ENCODE results near the gene RAET1G.
"Not testable (repeated sequence)": the region's sequence is repeated elsewhere in the genome, so short reads cannot be mapped to it uniquely, and the experiment has no call there.

Gene RAET1G

GRCh38 chr6:149935668-149936067 is 12.7 kb upstream of the RAET1G start:
- no peak for TF ChIP-seq CTCF (IDR thresholded peaks at IDR 0.05; ENCODE audit: low read depth, low read length)
- H3K4me3 ChIP-seq (ENCODE audit: low read depth, low read length): no peak overlapping the region

- no peak for TF ChIP-seq CTCF (IDR thresholded peaks at IDR 0.05; ENCODE audit: low read depth, low read length)
- no peak overlapping the region for H3K4me3 ChIP-seq (ENCODE audit: low read depth, low read length)
These were observed 12.3 kb upstream of the RAET1G start for GRCh38 chr6:149935246-149935645.

GRCh38 chr6:149934249-149935156 is 11.6 kb upstream of the RAET1G start:
- peak; percentile 48; the same call in 1 of the 2 replicates for TF ChIP-seq CTCF (IDR thresholded peaks at IDR 0.05; ENCODE audit: low read depth, low read length)
- no peak overlapping the region for H3K4me3 ChIP-seq (ENCODE audit: low read depth, low read length)

- no peak for TF ChIP-seq CTCF (IDR thresholded peaks at IDR 0.05; ENCODE audit: low read depth, low read length)
These were observed 10.5 kb upstream of the RAET1G start for GRCh38 chr6:149933461-149933860.

GRCh38 chr6:149933036-149933435 is 10.1 kb upstream of the RAET1G start:
- H3K4me3 ChIP-seq (ENCODE audit: low read depth, low read length): no peak overlapping the region
- no peak for TF ChIP-seq CTCF (IDR thresholded peaks at IDR 0.05; ENCODE audit: low read depth, low read length)

More at GRCh38 chr6:149933461-149933860, 10.5 kb upstream of the RAET1G start:
- no peak overlapping the region for H3K4me3 ChIP-seq (ENCODE audit: low read depth, low read length)

- TF ChIP-seq CTCF (IDR thresholded peaks at IDR 0.05; ENCODE audit: low read depth, low read length): no peak
- no peak overlapping the region for H3K4me3 ChIP-seq (ENCODE audit: low read depth, low read length)
These were observed 8.6 kb upstream of the RAET1G start for GRCh38 chr6:149931501-149931900.

- TF ChIP-seq CTCF (IDR thresholded peaks at IDR 0.05; ENCODE audit: low read depth, low read length): peak; percentile 47
- H3K4me3 ChIP-seq (ENCODE audit: low read depth, low read length): no peak overlapping the region
These were observed 6.5 kb upstream of the RAET1G start for GRCh38 chr6:149929422-149929821.

GRCh38 chr6:149927025-149927424 is 4.1 kb upstream of the RAET1G start:
- not testable (repeated sequence) for H3K4me3 ChIP-seq (ENCODE audit: low read depth, low read length)

All from WI38 (cell line).